ENCODE measurements around the gene NFIA.

- TF ChIP-seq CTCF (IDR thresholded peaks at IDR 0.05), result no peak
- no peak for TF ChIP-seq POLR2A (IDR thresholded peaks at IDR 0.05)
These were observed 265.8 kb downstream of the NFIA start for GRCh38 chr1:61348025-61348665.

All from esophagus squamous epithelium (tissue), 4 donors.